Activated gamma-delta T cell treated with Interleukin-2 at 50 U/mL for 16 hours (primary cell): ENCODE results near the gene EIF4E2.

Source experiments
- DNase-seq: peaks from one replicate; pipeline ENCODE4 v3.0.0-alpha.2; 2020

Gene EIF4E2

GRCh38 chr2:232604535-232604934, 54.0 kb downstream of the EIF4E2 start:
- DNase-seq = no peak

- no peak for DNase-seq
Observed at GRCh38 chr2:232607011-232607410, 56.5 kb downstream of the EIF4E2 start.

- DNase-seq = no peak
Observed at GRCh38 chr2:232609607-232610006, 59.1 kb downstream of the EIF4E2 start.

- no peak for DNase-seq
Observed at GRCh38 chr2:232610081-232610480, 59.6 kb downstream of the EIF4E2 start.

GRCh38 chr2:232611061-232611460, 60.6 kb downstream of the EIF4E2 start:
- no peak for DNase-seq

- DNase-seq = peak; percentile 65
Observed at GRCh38 chr2:232611559-232612218, 61.2 kb downstream of the EIF4E2 start.

- DNase-seq = no peak
Observed at GRCh38 chr2:232613538-232614134, 63.1 kb downstream of the EIF4E2 start.

- DNase-seq = no peak
Observed at GRCh38 chr2:232615339-232615738, 64.8 kb downstream of the EIF4E2 start.
